Measurements from ENCODE around the gene OPTN.

DNA sequence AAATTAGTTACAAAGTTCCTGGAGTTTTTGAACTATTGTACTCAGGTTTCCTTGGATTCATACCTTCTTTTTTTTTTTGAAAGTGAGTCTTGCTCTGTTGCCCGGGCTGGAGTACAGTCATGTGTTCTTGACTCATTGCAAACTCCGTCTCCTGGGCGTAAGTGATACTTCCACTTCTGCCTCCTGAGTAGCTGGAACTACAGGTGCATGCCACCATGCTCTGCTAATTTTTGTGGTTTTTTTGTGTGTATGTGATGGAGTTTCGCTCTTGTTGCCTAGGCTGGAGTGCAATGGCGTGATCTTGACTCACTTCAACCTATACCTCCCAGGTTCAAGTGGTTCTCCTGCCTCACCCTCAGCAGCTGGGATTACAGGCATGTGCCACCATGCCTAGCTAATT, 83.7 kb downstream of the OPTN start:
- TF ChIP-seq EP300 (IDR thresholded peaks at IDR 0.05) (no peak), POLR2A (IDR thresholded peaks at IDR 0.05) (no peak)
- TF ChIP-seq, protein P1, sequence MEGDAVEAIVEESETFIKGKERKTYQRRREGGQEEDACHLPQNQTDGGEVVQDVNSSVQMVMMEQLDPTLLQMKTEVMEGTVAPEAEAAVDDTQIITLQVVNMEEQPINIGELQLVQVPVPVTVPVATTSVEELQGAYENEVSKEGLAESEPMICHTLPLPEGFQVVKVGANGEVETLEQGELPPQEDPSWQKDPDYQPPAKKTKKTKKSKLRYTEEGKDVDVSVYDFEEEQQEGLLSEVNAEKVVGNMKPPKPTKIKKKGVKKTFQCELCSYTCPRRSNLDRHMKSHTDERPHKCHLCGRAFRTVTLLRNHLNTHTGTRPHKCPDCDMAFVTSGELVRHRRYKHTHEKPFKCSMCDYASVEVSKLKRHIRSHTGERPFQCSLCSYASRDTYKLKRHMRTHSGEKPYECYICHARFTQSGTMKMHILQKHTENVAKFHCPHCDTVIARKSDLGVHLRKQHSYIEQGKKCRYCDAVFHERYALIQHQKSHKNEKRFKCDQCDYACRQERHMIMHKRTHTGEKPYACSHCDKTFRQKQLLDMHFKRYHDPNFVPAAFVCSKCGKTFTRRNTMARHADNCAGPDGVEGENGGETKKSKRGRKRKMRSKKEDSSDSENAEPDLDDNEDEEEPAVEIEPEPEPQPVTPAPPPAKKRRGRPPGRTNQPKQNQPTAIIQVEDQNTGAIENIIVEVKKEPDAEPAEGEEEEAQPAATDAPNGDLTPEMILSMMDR (IDR thresholded peaks at IDR 0.05), result no peak

Measured in stomach (tissue), 4 donors.